Naive thymus-derived CD4-positive, alpha-beta T cell (primary cell): ENCODE measurements around the gene RALGPS1. TPM values are rescaled to one million over a fixed set of nuclear protein-coding genes. Genes with fewer than 3 reads are reported as not detected.

Source experiments
- ATAC-seq: fragments of 150-1000 bp; cut with Tn5 transposase; 2 replicates; pipeline ENCODE4 v1.10.0; 2021; ENCODE audit warnings: mild to moderate bottlenecking, moderate library complexity
- CTCF ChIA-PET: fragments of 350-600 bp; sonication (Branson Sonifier 250); formaldehyde crosslinking; loops from one replicate; lab custom pipeline; 2021; ENCODE audit warnings: antibody characterized with exemption; lab: Charles Lee
- POLR2A ChIA-PET: fragments of 350-600 bp; sonication (Branson Sonifier 250); formaldehyde crosslinking; loops from one replicate; lab custom pipeline; 2021; ENCODE audit warnings: antibody characterized with exemption, inconsistent platforms; lab: Charles Lee
- DNase-seq, 9 donors: peaks; one replicate each; pipeline versions ENCODE4 v3.0.0 to v3.0.0-alpha.2; 2020 to 2022; ENCODE audit warnings: mixed read lengths in 1 of 9
- H3K27ac ChIP-seq: one replicate; pipeline ENCODE4 v1.7.0; 2013; ENCODE audit warnings: mild to moderate bottlenecking, low read depth, low read length, moderate library complexity
- H3K27me3 ChIP-seq, 2 donors: one replicate each; pipeline ENCODE4 v1.7.0; 2013; ENCODE audit warnings: low read length in 2 of 2, mild to moderate bottlenecking in 2 of 2, moderate library complexity in 2 of 2; ENCODE audit not compliant: control insufficient read depth in 2 of 2, insufficient read depth in 2 of 2
- H3K36me3 ChIP-seq, 3 experiments: 1 replicate in 2 of 3; 2 replicates in 1 of 3; pipeline ENCODE4 v1.7.0; 2013; ENCODE audit warnings: low read length in 3 of 3, mild to moderate bottlenecking in 3 of 3, moderate library complexity in 1 of 3; ENCODE audit not compliant: insufficient read depth in 3 of 3, control insufficient read depth in 2 of 3
- H3K4me1 ChIP-seq, 2 donors: one replicate each; pipeline ENCODE4 v1.7.0; 2013; ENCODE audit warnings: low read length in 2 of 2, mild to moderate bottlenecking in 2 of 2, moderate library complexity in 1 of 2; ENCODE audit not compliant: control insufficient read depth in 2 of 2, insufficient read depth in 2 of 2
- H3K4me3 ChIP-seq: 2 replicates; pipeline ENCODE4 v1.7.0; 2013; ENCODE audit warnings: mild to moderate bottlenecking, low read length
- H3K9me3 ChIP-seq, 3 experiments: 1 replicate in 2 of 3; 2 replicates in 1 of 3; pipeline ENCODE4 v1.7.0; 2013; ENCODE audit warnings: low read length in 3 of 3; ENCODE audit not compliant: control insufficient read depth in 2 of 3
- H3K27ac Mint-ChIP-seq, 9 donors: one replicate each; pipeline ENCODE4 v1.8.0; 2020 to 2022; ENCODE audit warnings: mixed read lengths in 9 of 9, mild to moderate bottlenecking in 8 of 9, moderate library complexity in 5 of 9, inconsistent platforms in 2 of 9
- H3K27me3 Mint-ChIP-seq, 5 donors: one replicate each; pipeline ENCODE4 v1.8.0; 2021 to 2022; ENCODE audit warnings: mixed read lengths in 5 of 5, mild to moderate bottlenecking in 1 of 5
- H3K36me3 Mint-ChIP-seq, 5 donors: one replicate each; pipeline ENCODE4 v1.8.0; 2020 to 2022; ENCODE audit warnings: mixed read lengths in 5 of 5, mild to moderate bottlenecking in 3 of 5, inconsistent platforms in 1 of 5
- H3K4me1 Mint-ChIP-seq, 7 donors: one replicate each; pipeline ENCODE4 v1.8.0; 2020 to 2022; ENCODE audit warnings: mixed read lengths in 7 of 7, mild to moderate bottlenecking in 3 of 7, inconsistent platforms in 1 of 7
- H3K4me3 Mint-ChIP-seq, 10 donors: one replicate each; pipeline ENCODE4 v1.8.0; 2020 to 2022; ENCODE audit warnings: mild to moderate bottlenecking in 10 of 10, mixed read lengths in 10 of 10, moderate library complexity in 6 of 10, inconsistent platforms in 2 of 10
- H3K9me3 Mint-ChIP-seq, 11 donors: one replicate each; pipeline ENCODE4 v1.8.0; 2020 to 2022; ENCODE audit warnings: mixed read lengths in 11 of 11, mild to moderate bottlenecking in 4 of 11, inconsistent platforms in 1 of 11, moderate library complexity in 1 of 11
- intact Hi-C, 2 donors: fragments of 100-400 bp; cut with micrococcal nuclease; formaldehyde crosslinking; loops; one replicate each; pipeline ENCODE4 v1.15.1; 2023
- polyA plus RNA-seq, 2 donors: library from polyadenylated mRNA; unstranded; fragments of 300-500 nt; fragmentation: Illumina TruSeq; gene quantifications; one replicate each; pipeline ENCODE4 v1.2.3, GENCODE V29; 2021
- total RNA-seq, 6 experiments: library from RNA in 5 of 6; stranded (reverse) in 5 of 6; gene quantifications; 1 replicate in 5 of 6; 2 replicates in 1 of 6; pipeline ENCODE4 v1.2.3 and lab custom pipeline; 2021 to 2026

Gene RALGPS1
- total and polyA plus RNA-seq, 7 experiments from 2014 or later = 1.0 to 8.3 (median 4.1) TPM

- no peak overlapping the region for H3K4me3 Mint-ChIP-seq
- H3K4me1 Mint-ChIP-seq = peaks cover 19 to 49% (median 40%) of the 10 kb centered on the region in 7 donors
- ChIA-PET CTCF (no interaction called here), POLR2A (no interaction called here)
- ATAC-seq (no peak), DNase-seq (no peak)
- no peak overlapping the region for H3K4me3 ChIP-seq
- H3K27me3 ChIP-seq = no peaks in the 10 kb centered on the region
- H3K27me3 Mint-ChIP-seq = no peaks in the 10 kb centered on the region
- intact Hi-C loops = no loop called here
- H3K9me3 Mint-ChIP-seq = no peaks in the 10 kb centered on the region
- H3K36me3 Mint-ChIP-seq = peaks cover 8 to 22% (median 16%) of the 10 kb centered on the region in 5 donors
- peaks cover 0 to 19% (median 9%) of the 10 kb centered on the region in 3 experiments for H3K36me3 ChIP-seq
- H3K27ac Mint-ChIP-seq = peak overlapping the region in 6 of 9 donors; percentile 1 to 70 (median 38)
- peaks cover 0 to 9% of the 10 kb centered on the region in 2 donors for H3K4me1 ChIP-seq
- H3K9me3 ChIP-seq = no peaks in the 10 kb centered on the region
- no peak overlapping the region for H3K27ac ChIP-seq
Observed at GRCh38 chr9:126876531-126876930, 38.1 kb upstream of the RALGPS1 start.

DNA sequence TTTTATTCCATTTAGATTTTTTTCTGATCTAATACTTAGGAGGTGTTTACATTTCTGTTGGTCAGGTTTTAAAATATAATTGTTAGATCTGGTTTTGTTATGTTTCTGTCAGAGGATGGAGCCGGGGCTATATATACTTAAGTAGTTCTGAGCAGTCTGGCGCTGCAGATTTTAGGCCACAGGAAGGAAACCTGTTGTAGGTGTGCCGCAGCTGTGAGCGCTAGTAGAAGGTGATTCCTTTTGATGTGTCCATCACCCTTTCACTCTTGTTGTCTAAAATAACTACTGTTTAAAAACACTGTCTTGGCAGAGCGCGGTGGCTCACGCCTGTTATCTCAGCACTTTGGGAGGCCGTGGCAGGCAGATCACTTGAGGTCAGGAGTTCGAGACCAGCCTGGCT is 37.2 kb upstream of the RALGPS1 start:
- H3K9me3 ChIP-seq = no peaks in the 10 kb centered on the region
- POLR2A ChIA-PET = no interaction called here
- peak overlapping the region in 3 of 10 donors; percentile 2 to 23 (median 21) for H3K4me3 Mint-ChIP-seq
- peaks cover 23 to 49% (median 37%) of the 10 kb centered on the region in 7 donors for H3K4me1 Mint-ChIP-seq
- peak; percentile 41 for ATAC-seq
- peaks cover 0 to 19% (median 9%) of the 10 kb centered on the region in 3 experiments for H3K36me3 ChIP-seq
- CTCF ChIA-PET = no interaction called here
- H3K27me3 ChIP-seq = no peaks in the 10 kb centered on the region
- peaks cover 8 to 28% (median 16%) of the 10 kb centered on the region in 5 donors for H3K36me3 Mint-ChIP-seq
- no peaks in the 10 kb centered on the region for H3K27me3 Mint-ChIP-seq
- no peak overlapping the region for H3K27ac ChIP-seq
- no peaks in the 10 kb centered on the region for H3K9me3 Mint-ChIP-seq
- H3K4me1 ChIP-seq = peaks cover 0 to 9% of the 10 kb centered on the region in 2 donors
- no peak for DNase-seq
- no peak overlapping the region for H3K4me3 ChIP-seq
- peak overlapping the region in 5 of 9 donors; percentile 14 to 69 (median 26) for H3K27ac Mint-ChIP-seq
- intact Hi-C loops = no loop called here

DNA sequence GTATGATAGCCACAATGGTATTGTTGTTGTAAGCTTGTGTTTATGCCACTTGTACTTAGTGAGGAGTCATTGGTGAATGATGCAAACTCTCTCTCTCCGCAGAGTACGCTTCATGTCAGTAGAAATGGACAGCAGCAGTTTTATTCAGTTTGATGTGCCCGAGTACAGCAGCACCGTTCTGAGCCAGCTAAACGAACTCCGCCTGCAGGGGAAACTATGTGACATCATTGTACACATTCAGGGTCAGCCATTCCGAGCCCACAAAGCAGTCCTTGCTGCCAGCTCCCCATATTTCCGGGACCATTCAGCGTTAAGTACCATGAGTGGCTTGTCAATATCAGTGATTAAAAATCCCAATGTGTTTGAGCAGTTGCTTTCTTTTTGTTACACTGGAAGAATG is 35.3 kb upstream of the RALGPS1 start:
- intact Hi-C loops = no loop called here
- CTCF ChIA-PET = no interaction called here

DNA sequence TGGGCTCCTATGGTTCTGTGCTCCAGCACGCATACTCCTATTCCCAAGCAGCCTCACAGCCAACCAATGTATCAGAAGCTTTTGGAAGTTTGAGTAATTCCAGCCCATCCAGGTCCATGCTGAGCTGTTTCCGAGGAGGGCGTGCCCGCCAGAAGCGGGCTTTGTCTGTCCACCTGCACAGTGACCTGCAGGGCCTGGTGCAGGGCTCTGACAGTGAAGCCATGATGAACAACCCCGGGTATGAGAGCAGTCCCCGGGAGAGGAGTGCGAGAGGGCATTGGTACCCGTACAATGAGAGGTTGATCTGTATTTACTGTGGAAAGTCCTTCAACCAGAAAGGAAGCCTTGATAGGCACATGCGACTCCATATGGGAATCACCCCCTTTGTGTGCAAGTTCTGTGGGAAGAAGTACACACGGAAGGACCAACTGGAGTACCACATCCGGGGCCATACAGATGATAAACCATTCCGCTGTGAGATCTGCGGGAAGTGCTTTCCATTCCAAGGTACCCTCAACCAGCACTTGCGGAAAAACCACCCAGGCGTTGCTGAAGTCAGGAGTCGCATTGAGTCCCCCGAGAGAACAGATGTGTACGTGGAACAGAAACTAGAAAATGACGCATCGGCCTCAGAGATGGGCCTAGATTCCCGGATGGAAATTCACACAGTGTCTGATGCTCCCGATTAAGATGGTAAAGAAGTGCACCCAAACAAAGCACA is 34.2 kb upstream of the RALGPS1 start:
- ChIA-PET POLR2A (no interaction called here), CTCF (no interaction called here)
- Mint-ChIP-seq H3K27ac (no peak overlapping the region), H3K36me3 (peaks cover 7 to 28% (median 16%) of the 10 kb centered on the region in 5 donors), H3K27me3 (no peaks in the 10 kb centered on the region), H3K4me3 (no peak overlapping the region), H3K4me1 (peaks cover 20 to 33% (median 23%) of the 10 kb centered on the region in 7 donors), H3K9me3 (peaks cover 0 to 1% (median 0%) of the 10 kb centered on the region in 11 donors)
- Histone ChIP-seq H3K27ac (no peak overlapping the region), H3K9me3 (no peaks in the 10 kb centered on the region), H3K27me3 (no peaks in the 10 kb centered on the region), H3K4me1 (peaks cover 0 to 9% of the 10 kb centered on the region in 2 donors), H3K36me3 (peaks cover 0 to 19% (median 9%) of the 10 kb centered on the region in 3 experiments), H3K4me3 (no peak overlapping the region)
- intact Hi-C loops = no loop called here
- no peak for ATAC-seq
- no peak for DNase-seq

More for the DNA sequence above, 35.3 kb upstream of the RALGPS1 start:
- ATAC-seq = no peak
- H3K9me3 Mint-ChIP-seq = peaks cover 0 to 1% (median 0%) of the 10 kb centered on the region in 11 donors
- no peak overlapping the region for H3K27ac Mint-ChIP-seq
- Histone ChIP-seq H3K36me3 (peaks cover 0 to 19% (median 9%) of the 10 kb centered on the region in 3 experiments), H3K27ac (no peak overlapping the region), H3K4me1 (peaks cover 0 to 9% of the 10 kb centered on the region in 2 donors), H3K27me3 (no peaks in the 10 kb centered on the region), H3K4me3 (no peak overlapping the region), H3K9me3 (no peaks in the 10 kb centered on the region)
- peaks cover 7 to 28% (median 16%) of the 10 kb centered on the region in 5 donors for H3K36me3 Mint-ChIP-seq
- no peaks in the 10 kb centered on the region for H3K27me3 Mint-ChIP-seq
- no peak for DNase-seq
- POLR2A ChIA-PET = no interaction called here
- peaks cover 20 to 38% (median 30%) of the 10 kb centered on the region in 7 donors for H3K4me1 Mint-ChIP-seq
- no peak overlapping the region for H3K4me3 Mint-ChIP-seq

DNA sequence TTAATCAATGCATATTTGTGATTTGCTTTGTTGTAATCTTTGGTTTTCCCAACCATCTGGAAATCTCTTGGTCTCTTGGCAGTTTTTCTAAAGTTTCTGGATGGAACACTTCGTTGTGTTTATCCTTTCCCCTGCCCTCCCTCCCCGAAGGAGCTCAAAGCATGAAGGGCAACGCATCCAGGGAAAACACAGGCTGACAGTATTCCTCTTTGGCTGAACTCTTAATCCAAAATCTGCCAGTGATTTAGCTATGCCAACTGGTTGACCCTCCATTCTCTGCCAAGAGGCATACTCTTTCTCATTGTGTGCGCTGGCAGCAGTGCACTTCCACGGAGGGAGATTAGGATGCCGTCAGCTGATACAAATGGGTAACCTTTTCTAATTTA is 33.6 kb upstream of the RALGPS1 start:
- Mint-ChIP-seq H3K4me1 (peaks cover 17 to 27% (median 20%) of the 10 kb centered on the region in 7 donors), H3K36me3 (peaks cover 7 to 28% (median 16%) of the 10 kb centered on the region in 5 donors), H3K9me3 (peaks cover 0 to 1% (median 0%) of the 10 kb centered on the region in 11 donors), H3K4me3 (no peak overlapping the region), H3K27me3 (no peaks in the 10 kb centered on the region), H3K27ac (no peak overlapping the region)
- Histone ChIP-seq H3K27me3 (no peaks in the 10 kb centered on the region), H3K4me3 (no peak overlapping the region), H3K9me3 (no peaks in the 10 kb centered on the region), H3K36me3 (peaks cover 0 to 19% (median 9%) of the 10 kb centered on the region in 3 experiments), H3K4me1 (peaks cover 0 to 9% of the 10 kb centered on the region in 2 donors), H3K27ac (no peak overlapping the region)
- DNase-seq (no peak), ATAC-seq (no peak)
- ChIA-PET CTCF (no interaction called here), POLR2A (no interaction called here)
- intact Hi-C loops = no loop called here

DNA sequence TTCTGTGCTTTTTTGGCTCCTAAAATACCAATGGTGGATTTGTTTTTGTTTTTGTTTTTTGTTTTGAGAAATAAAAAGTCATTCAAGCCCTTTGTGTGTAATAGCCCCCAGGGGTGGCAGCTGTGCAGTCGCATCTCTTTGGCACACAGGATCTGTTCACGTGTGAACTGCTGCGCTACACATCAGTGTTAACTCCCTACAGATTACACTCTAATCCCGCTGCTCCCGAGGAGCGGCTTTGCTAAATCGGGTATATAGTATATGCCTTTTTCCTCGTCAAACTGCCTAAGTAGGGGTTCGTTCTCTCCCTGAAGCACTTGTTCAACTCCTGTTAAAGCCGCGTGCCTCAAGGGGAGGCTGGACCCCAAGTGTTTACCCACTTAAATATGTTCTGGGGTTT is 31.8 kb upstream of the RALGPS1 start:
- H3K27ac Mint-ChIP-seq = no peak overlapping the region
- Histone ChIP-seq H3K36me3 (peaks cover 0 to 19% (median 9%) of the 10 kb centered on the region in 3 experiments), H3K27ac (no peak overlapping the region), H3K4me1 (peaks cover 0 to 3% of the 10 kb centered on the region in 2 donors), H3K9me3 (no peaks in the 10 kb centered on the region), H3K4me3 (no peak overlapping the region), H3K27me3 (no peaks in the 10 kb centered on the region)
- H3K4me1 Mint-ChIP-seq = peaks cover 0 to 10% (median 8%) of the 10 kb centered on the region in 7 donors
- DNase-seq (no peak), ATAC-seq (no peak)
- intact Hi-C loops = no loop called here
- POLR2A ChIA-PET = no interaction called here
- H3K27me3 Mint-ChIP-seq = no peaks in the 10 kb centered on the region
- CTCF ChIA-PET = no interaction called here
- H3K36me3 Mint-ChIP-seq = peaks cover 7 to 28% (median 16%) of the 10 kb centered on the region in 5 donors
- H3K9me3 Mint-ChIP-seq = peaks cover 0 to 1% (median 0%) of the 10 kb centered on the region in 11 donors
- H3K4me3 Mint-ChIP-seq = no peak overlapping the region
